HepG2 (cell line): ENCODE data around the gene HNRNPM. TPM values are rescaled to one million over a fixed set of nuclear protein-coding genes. Genes with fewer than 3 reads are reported as not detected.

Source experiments
- AKAP8 ChIP-seq: sonication (generic); formaldehyde crosslinking; IDR thresholded peaks from 2 replicates; pipeline ENCODE4 v1.5.1; 2020; ENCODE audit warnings: mild to moderate bottlenecking, missing genetic modification reagents
- CERS6 ChIP-seq: sonication (generic); formaldehyde crosslinking; IDR thresholded peaks from 2 replicates; pipeline ENCODE4 v1.5.0; 2020; ENCODE audit warnings: missing genetic modification reagents
- DMTF1 ChIP-seq: sonication (generic); formaldehyde crosslinking; IDR thresholded peaks from 2 replicates; pipeline ENCODE4 v1.4.0; 2020; ENCODE audit warnings: mild to moderate bottlenecking, missing genetic modification reagents
- FOXO1 ChIP-seq: sonication (generic); formaldehyde crosslinking; IDR thresholded peaks from 2 replicates; pipeline ENCODE4 v1.4.0; 2020; ENCODE audit warnings: missing genetic modification reagents
- HCFC1 ChIP-seq: fragments of 150-350 bp; IDR thresholded peaks from 2 replicates; pipeline ENCODE4 v1.6.1; 2014; ENCODE audit warnings: low read depth, low read length
- HMG20A ChIP-seq: IDR thresholded peaks from 2 replicates; pipeline ENCODE4 v1.6.1; 2016; ENCODE audit warnings: borderline replicate concordance
- HNRNPLL ChIP-seq: fragments of 200-400 bp; formaldehyde crosslinking; IDR thresholded peaks from 2 replicates; pipeline ENCODE4 v1.6.1; 2017; ENCODE audit warnings: mild to moderate bottlenecking, low read depth, low read length; ENCODE audit not compliant: poor library complexity, severe bottlenecking
- HOXD1 ChIP-seq: sonication (generic); formaldehyde crosslinking; IDR thresholded peaks from 2 replicates; pipeline ENCODE4 v1.5.0; 2020; ENCODE audit warnings: missing genetic modification reagents
- NAIF1 ChIP-seq: sonication (generic); formaldehyde crosslinking; IDR thresholded peaks from 2 replicates; pipeline ENCODE4 v1.5.0; 2020; ENCODE audit warnings: mild to moderate bottlenecking, missing genetic modification reagents, borderline replicate concordance
- SIX1 ChIP-seq: sonication (generic); formaldehyde crosslinking; IDR thresholded peaks from 2 replicates; pipeline ENCODE4 v1.4.0; 2020; ENCODE audit warnings: missing genetic modification reagents, borderline replicate concordance
- SYNCRIP ChIP-seq: fragments of 200-400 bp; formaldehyde crosslinking; IDR thresholded peaks from 2 replicates; pipeline ENCODE4 v1.6.1; 2018; ENCODE audit warnings: mild to moderate bottlenecking, low read depth, low read length; ENCODE audit not compliant: insufficient read depth
- TARDBP ChIP-seq: sonication (generic); formaldehyde crosslinking; IDR thresholded peaks from 2 replicates; pipeline ENCODE4 v1.8.0; 2022; ENCODE audit warnings: mild to moderate bottlenecking, missing genetic modification reagents
- TERF1 ChIP-seq: sonication (generic); formaldehyde crosslinking; IDR thresholded peaks from 2 replicates; pipeline ENCODE4 v1.8.0; 2022; ENCODE audit warnings: mild to moderate bottlenecking, missing genetic modification reagents, moderate library complexity
- ZBTB46 ChIP-seq: sonication (generic); formaldehyde crosslinking; IDR thresholded peaks from 2 replicates; pipeline ENCODE4 v1.4.0; 2020; ENCODE audit warnings: mild to moderate bottlenecking, missing genetic modification reagents, borderline replicate concordance
- ZC3H4 ChIP-seq: sonication (generic); formaldehyde crosslinking; IDR thresholded peaks from 2 replicates; pipeline ENCODE4 v1.4.0; 2020; ENCODE audit warnings: missing genetic modification reagents, borderline replicate concordance
- ZFAT ChIP-seq: sonication (generic); formaldehyde crosslinking; conservative IDR thresholded peaks from 2 replicates; pipeline ENCODE4 v1.8.1; 2023; ENCODE audit warnings: missing genetic modification reagents, inconsistent platforms
- ZMYM3 ChIP-seq: sonication (generic); formaldehyde crosslinking; IDR thresholded peaks from 2 replicates; pipeline ENCODE4 v1.5.1; 2020; ENCODE audit warnings: mild to moderate bottlenecking, missing genetic modification reagents
- ZNF143 ChIP-seq: sonication (generic); formaldehyde crosslinking; IDR thresholded peaks from 2 replicates; pipeline ENCODE4 v1.4.0; 2020; ENCODE audit warnings: missing genetic modification reagents
- ZNF280D ChIP-seq: sonication (generic); formaldehyde crosslinking; IDR thresholded peaks from 2 replicates; pipeline ENCODE4 v1.5.1; 2020; ENCODE audit warnings: mild to moderate bottlenecking, missing genetic modification reagents
- ZNF724P ChIP-seq: sonication (generic); formaldehyde crosslinking; IDR thresholded peaks from 2 replicates; pipeline ENCODE4 v1.8.0; 2022; ENCODE audit warnings: missing genetic modification reagents, borderline replicate concordance
- ZSCAN22 ChIP-seq: sonication (generic); formaldehyde crosslinking; IDR thresholded peaks from 2 replicates; pipeline ENCODE4 v1.4.0; 2020; ENCODE audit warnings: mild to moderate bottlenecking, missing genetic modification reagents
- polyA plus RNA-seq, 8 experiments: library from polyadenylated mRNA; depleted of rRNA in 3 of 8; stranded (reverse) in 7 of 8; unstranded in 1 of 8; fragments of >200 nt; fragmentation: Illumina TruSeq in 4 of 8; extraction: Trizol in 4 of 8; gene quantifications; 2 replicates each; pipeline versions ENCODE4 v1.2.1 to v1.2.3, GENCODE V29; 2011 to 2016; ENCODE audit warnings: low read depth in 4 of 8, missing spikeins in 1 of 8, mixed read lengths in 1 of 8; ENCODE audit not compliant: insufficient read depth in 1 of 8
- total RNA-seq, 5 experiments: library from RNA; depleted of rRNA; stranded (reverse); fragments of >200 nt; fragmentation: Illumina TruSeq; extraction: Trizol; gene quantifications; 2 replicates each; pipeline ENCODE4 v1.2.3, GENCODE V29; 2016; ENCODE audit warnings: low read depth in 1 of 5

The HNRNPM gene
- total and polyA plus RNA-seq, 2 of the 13 experiments (the other 11 are each of a cell fraction or from before 2014, with no cell fraction given): 56.7 to 102 TPM

GRCh38 chr19:8526345-8527091, 81.7 kb downstream of the HNRNPM start (continued):
- no peak for TF ChIP-seq ZNF724P (CRISPR knock-in tag)
- no peak for TF ChIP-seq TARDBP (CRISPR knock-in tag)
- TF ChIP-seq FOXO1: no peak
- no peak for TF ChIP-seq CERS6
- no peak for TF ChIP-seq ZSCAN22 (CRISPR knock-in tag)
- no peak for TF ChIP-seq DMTF1 (CRISPR knock-in tag)
- TF ChIP-seq ZNF280D (CRISPR knock-in tag): no peak
- TF ChIP-seq ZBTB46: no peak
- TF ChIP-seq TERF1 (CRISPR knock-in tag): no peak
- TF ChIP-seq SYNCRIP: no peak
- no peak for TF ChIP-seq HOXD1 (CRISPR knock-in tag)
- TF ChIP-seq HMG20A: no peak
- TF ChIP-seq ZMYM3 (CRISPR knock-in tag): no peak; the same call in 1 of the 2 replicates
- no peak for TF ChIP-seq ZC3H4
- TF ChIP-seq AKAP8 (CRISPR knock-in tag): no peak
- TF ChIP-seq HNRNPLL: no peak
- no peak for TF ChIP-seq ZNF143 (CRISPR knock-in tag)
- no peak for TF ChIP-seq HCFC1
- no peak for TF ChIP-seq ZFAT (CRISPR knock-in tag)
- no peak for TF ChIP-seq NAIF1 (CRISPR knock-in tag)
- TF ChIP-seq SIX1: no peak
